Central memory CD8-positive, alpha-beta T cell (primary cell): ENCODE data around the gene PAPPA2.

ENCODE experiments used
- ATAC-seq: fragments of 150-1000 bp; cut with Tn5 transposase; replicated peaks from 2 replicates; pipeline ENCODE4 v1.10.0; 2022; ENCODE audit warnings: mild to moderate bottlenecking, moderate FRiP score, moderate number of reproducible peaks; ENCODE audit not compliant: poor library complexity, severe bottlenecking; ENCODE audit errors: extremely low read depth
- DNase-seq, 2 donors: peaks; one replicate each; pipeline ENCODE4 v3.0.0; 2021; ENCODE audit warnings: low spot score in 2 of 2
- H3K27ac Mint-ChIP-seq: one replicate; pipeline ENCODE4 v1.8.0; 2022; ENCODE audit warnings: low read depth, mild to moderate bottlenecking, moderate library complexity, mixed read lengths
- H3K27me3 Mint-ChIP-seq: one replicate; pipeline ENCODE4 v1.8.0; 2022; ENCODE audit warnings: mixed read lengths
- H3K36me3 Mint-ChIP-seq: one replicate; pipeline ENCODE4 v1.8.0; 2022; ENCODE audit warnings: mild to moderate bottlenecking, moderate library complexity, mixed read lengths; ENCODE audit not compliant: insufficient read depth
- H3K4me1 Mint-ChIP-seq: one replicate; pipeline ENCODE4 v1.8.0; 2022; ENCODE audit warnings: mixed read lengths
- H3K4me3 Mint-ChIP-seq: one replicate; pipeline ENCODE4 v1.8.0; 2022; ENCODE audit warnings: mild to moderate bottlenecking, moderate library complexity, mixed read lengths
- H3K9me3 Mint-ChIP-seq: one replicate; pipeline ENCODE4 v1.8.0; 2022; ENCODE audit warnings: mixed read lengths

Gene PAPPA2

DNA sequence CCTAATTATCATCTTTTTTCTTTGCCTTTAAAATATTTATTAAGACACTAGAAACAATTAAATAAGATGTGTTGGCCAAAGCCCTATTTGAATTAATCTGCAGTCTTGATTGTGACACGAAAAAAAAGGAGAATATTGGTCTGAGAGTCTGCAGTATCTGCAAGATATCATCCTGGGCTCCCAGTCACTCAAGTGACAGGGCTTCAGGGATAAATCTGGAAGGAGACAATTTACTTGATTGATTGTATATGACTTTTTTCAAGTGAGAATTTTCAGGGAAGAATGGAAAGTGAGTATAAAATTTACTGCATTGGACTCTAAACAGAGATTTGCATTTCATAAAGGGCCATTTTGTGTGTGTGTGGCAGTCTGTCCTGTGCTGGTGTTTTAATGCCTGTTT is 233.7 kb downstream of the PAPPA2 start:
- ATAC-seq: no peak
- Mint-ChIP-seq H3K4me1 (no peaks in the 10 kb centered on the region), H3K27ac (no peak overlapping the region), H3K9me3 (no peaks in the 10 kb centered on the region), H3K36me3 (no peaks in the 10 kb centered on the region), H3K27me3 (no peaks in the 10 kb centered on the region), H3K4me3 (no peak overlapping the region)
- DNase-seq: no peak

DNA sequence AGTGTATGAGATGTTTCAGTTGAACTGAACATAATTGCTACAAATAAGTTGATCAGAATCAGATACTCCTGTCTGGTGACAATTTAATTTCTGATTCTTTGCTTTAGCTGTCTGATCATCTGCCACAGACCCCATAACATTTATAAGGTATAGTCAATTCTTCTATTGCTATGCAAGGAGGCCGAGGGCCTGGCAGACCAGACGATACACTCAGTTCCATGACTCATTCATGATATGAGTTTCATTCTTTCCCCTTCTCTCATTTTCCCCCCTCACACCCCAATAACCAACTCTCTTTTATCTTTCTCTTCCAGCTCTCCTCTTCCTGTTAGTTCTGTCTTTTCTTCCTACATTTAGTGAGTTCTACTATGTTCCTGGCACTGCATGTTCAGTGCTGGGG is 236.8 kb downstream of the PAPPA2 start:
- Mint-ChIP-seq H3K36me3 (no peaks in the 10 kb centered on the region), H3K4me3 (no peak overlapping the region), H3K9me3 (no peaks in the 10 kb centered on the region), H3K4me1 (no peaks in the 10 kb centered on the region), H3K27me3 (no peaks in the 10 kb centered on the region), H3K27ac (no peak overlapping the region)
- DNase-seq (no peak), ATAC-seq (no peak)

DNA sequence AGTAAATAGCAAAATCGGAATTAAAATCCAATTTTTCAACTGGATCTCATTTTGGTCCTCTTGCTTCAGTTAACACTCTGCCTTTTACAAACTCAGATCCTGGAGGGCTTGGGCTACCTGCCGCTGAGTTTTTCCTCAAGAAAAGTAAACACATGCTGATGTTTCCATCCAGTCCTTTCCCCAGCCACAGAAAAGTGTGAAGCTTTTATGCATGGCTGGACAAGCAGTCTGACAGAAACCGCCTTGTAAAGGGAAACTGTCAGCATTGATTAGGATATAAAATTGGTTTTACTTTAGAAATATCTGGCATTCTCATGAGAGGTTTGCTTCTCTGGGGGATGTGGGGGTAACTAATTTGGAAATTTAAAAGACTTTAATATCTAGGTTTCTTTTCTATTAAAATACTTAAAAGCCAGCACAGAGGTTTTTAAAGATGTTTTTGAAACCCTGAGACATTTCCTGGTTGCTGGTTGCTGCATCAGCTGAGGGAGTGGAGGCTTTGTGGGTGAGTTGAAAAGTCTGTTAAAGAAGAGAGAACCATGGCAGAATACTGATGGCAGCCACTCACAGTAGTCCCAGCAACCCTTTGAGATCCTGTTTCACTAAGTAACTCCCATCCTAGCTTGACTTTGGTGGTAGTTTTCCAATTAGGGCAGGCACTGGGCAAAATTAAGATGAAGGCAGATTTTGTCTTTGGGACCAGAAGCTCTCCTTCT is 238.3 kb downstream of the PAPPA2 start:
- H3K9me3 Mint-ChIP-seq: no peaks in the 10 kb centered on the region
- H3K4me1 Mint-ChIP-seq: no peaks in the 10 kb centered on the region
- H3K4me3 Mint-ChIP-seq: no peak overlapping the region
- H3K27ac Mint-ChIP-seq: no peak overlapping the region
- ATAC-seq (no peak), DNase-seq (no peak)
- no peaks in the 10 kb centered on the region for H3K36me3 Mint-ChIP-seq
- H3K27me3 Mint-ChIP-seq: no peaks in the 10 kb centered on the region

DNA sequence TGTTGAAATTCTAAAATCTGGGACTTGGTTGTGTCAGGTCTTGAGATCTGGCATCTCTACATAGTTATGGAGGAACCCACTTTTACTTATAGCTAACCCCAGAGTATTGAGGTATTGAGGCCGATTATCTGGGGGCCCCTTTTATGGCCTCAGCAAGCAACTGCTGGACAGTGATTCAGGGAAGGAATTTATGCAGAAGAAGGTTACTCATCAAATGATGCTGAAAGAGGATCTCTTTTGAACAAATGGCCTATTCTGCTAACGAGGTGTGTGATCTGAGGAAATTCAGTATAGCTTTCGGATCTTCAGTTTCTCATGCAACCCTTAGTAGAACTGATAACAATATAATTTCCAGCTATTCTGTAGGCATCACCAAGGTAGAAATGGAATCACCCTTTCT is 239.9 kb downstream of the PAPPA2 start:
- DNase-seq: no peak
- H3K9me3 Mint-ChIP-seq: no peaks in the 10 kb centered on the region

DNA sequence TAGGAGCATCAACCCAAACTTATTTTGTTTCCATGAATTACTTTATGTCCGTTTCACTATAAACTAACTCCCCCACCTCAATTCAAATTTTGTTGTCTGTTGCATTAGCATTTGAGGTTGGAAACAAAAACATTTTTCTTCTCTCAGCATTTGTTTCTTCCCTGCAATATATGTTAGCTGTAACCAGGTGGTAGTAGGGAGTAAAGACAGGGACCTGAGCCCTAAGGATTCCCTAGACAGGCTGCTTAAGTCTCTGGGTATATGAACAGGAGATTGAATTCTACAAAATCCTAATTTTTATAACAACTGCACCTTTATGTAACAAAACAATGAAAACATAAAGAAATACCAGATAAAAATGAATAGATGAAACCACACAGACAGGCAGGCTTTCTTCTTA is 242.6 kb downstream of the PAPPA2 start:
- H3K27me3 Mint-ChIP-seq: no peaks in the 10 kb centered on the region
- no peak overlapping the region for H3K4me3 Mint-ChIP-seq
- no peak overlapping the region for H3K27ac Mint-ChIP-seq
- no peaks in the 10 kb centered on the region for H3K36me3 Mint-ChIP-seq
- H3K4me1 Mint-ChIP-seq: no peaks in the 10 kb centered on the region
- DNase-seq (no peak), ATAC-seq (no peak)
- no peaks in the 10 kb centered on the region for H3K9me3 Mint-ChIP-seq

More for the DNA sequence above, 239.9 kb downstream of the PAPPA2 start:
- no peak overlapping the region for H3K27ac Mint-ChIP-seq
- no peak for ATAC-seq
- no peak overlapping the region for H3K4me3 Mint-ChIP-seq
- no peaks in the 10 kb centered on the region for H3K36me3 Mint-ChIP-seq
- H3K27me3 Mint-ChIP-seq: no peaks in the 10 kb centered on the region
- no peaks in the 10 kb centered on the region for H3K4me1 Mint-ChIP-seq

DNA sequence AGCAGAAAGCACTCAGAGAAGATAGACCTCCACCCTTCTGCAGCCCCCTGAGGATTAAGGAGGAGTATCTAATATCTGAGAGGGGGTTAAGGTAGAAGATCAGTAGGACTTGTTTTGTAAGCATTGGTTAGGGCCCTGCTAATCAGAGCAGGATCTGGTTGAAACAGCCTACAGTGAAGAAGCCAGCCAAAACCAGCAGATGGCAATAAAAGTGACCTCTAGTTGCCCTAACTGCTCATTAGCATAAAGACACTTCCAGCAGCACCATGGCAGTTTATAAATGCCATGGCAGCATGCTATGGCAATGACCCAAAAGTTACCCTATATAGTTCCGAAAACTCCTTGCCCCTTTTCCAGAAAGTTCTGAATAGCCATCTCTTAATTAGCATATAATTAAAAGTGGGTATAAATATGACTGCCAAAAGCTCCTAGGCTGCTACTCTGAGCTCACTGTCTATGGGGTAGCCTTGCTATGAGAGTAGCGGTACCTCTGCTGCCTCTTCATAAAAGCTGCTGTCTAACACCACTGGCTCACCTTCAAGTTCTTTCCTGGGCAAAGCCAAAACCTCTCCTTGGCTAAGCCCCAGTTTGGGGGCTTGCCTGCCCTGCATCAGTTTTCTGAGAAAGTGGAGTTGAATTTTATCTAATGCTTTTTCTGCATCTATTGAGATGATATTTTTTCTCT is 254.2 kb downstream of the PAPPA2 start:
- no peaks in the 10 kb centered on the region for H3K36me3 Mint-ChIP-seq
- DNase-seq (no peak), ATAC-seq (no peak)
- H3K9me3 Mint-ChIP-seq: peaks cover 6% of the 10 kb centered on the region
- peaks cover 9% of the 10 kb centered on the region for H3K27me3 Mint-ChIP-seq
- no peaks in the 10 kb centered on the region for H3K4me1 Mint-ChIP-seq
- no peak overlapping the region for H3K27ac Mint-ChIP-seq
- no peak overlapping the region for H3K4me3 Mint-ChIP-seq

DNA sequence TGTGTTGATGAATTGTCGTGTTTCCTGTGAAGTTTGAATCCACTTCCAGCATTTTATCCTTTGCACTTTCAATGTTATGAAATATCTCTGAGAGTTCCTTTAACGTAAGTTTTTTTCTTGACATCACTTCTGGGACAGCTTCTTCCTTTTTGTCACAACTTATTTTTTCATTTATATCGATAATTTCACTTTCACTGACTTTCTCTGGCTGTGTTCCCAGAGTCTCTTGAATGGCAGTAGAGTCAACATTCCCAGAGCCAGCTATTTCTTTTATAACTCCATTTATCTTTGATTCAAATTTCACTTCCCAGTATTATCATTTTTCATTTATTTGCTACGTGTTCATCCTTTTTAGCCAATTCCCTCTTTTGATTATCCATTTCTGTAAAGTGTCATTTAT is 256.5 kb downstream of the PAPPA2 start:
- no peaks in the 10 kb centered on the region for H3K36me3 Mint-ChIP-seq

DNA sequence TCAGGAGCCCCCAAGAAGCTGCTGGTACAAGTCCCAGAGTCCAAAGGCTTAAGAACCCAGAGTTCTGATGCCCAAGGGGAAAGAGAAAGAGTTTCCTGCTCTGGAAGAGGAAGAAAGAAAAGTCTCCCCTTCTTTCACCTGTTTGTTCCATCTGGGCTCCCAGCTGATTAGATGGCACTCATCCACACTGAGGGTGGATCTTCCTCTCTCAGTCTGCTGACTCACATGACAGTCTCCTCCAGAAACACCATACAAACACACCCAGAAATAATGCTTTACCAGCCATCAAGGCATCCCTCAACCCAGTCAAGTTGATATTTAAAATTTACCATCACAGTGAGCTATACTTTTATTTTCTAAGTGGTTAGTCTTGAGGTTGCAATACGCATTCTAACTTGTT is 257.9 kb downstream of the PAPPA2 start:
- H3K4me1 Mint-ChIP-seq: no peaks in the 10 kb centered on the region
- no peaks in the 10 kb centered on the region for H3K36me3 Mint-ChIP-seq
- peaks cover 9% of the 10 kb centered on the region for H3K27me3 Mint-ChIP-seq
- no peak overlapping the region for H3K27ac Mint-ChIP-seq
- H3K9me3 Mint-ChIP-seq: peaks cover 6% of the 10 kb centered on the region
- ATAC-seq: no peak
- H3K4me3 Mint-ChIP-seq: no peak overlapping the region
- no peak for DNase-seq

More for the DNA sequence above, 256.5 kb downstream of the PAPPA2 start:
- Mint-ChIP-seq H3K27me3 (peaks cover 9% of the 10 kb centered on the region), H3K9me3 (peaks cover 6% of the 10 kb centered on the region), H3K4me3 (no peak overlapping the region), H3K27ac (no peak overlapping the region), H3K4me1 (no peaks in the 10 kb centered on the region)
- ATAC-seq (no peak), DNase-seq (no peak)

DNA sequence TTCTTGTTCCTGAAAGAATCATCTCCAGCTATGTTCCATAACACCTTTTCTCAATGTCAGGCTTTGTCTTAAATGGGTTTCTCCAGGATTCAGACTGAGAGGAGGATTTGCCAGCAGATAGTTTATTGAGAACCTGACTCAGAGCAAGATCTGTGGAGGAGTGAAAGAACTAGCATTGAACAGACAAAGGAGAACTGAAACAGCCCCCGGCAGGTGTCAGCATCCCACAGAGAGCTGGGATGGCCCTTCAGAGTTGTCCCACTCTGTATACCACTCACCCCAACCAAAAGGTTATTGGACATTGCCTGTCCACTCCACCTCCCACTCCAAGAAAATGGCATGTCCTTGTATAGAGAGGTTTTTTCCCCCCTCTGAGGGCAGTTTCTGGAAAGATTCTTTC is 270.7 kb downstream of the PAPPA2 start:
- no peak overlapping the region for H3K4me3 Mint-ChIP-seq
- DNase-seq (no peak), ATAC-seq (no peak)
- no peaks in the 10 kb centered on the region for H3K27me3 Mint-ChIP-seq
- no peaks in the 10 kb centered on the region for H3K36me3 Mint-ChIP-seq
- H3K4me1 Mint-ChIP-seq: no peaks in the 10 kb centered on the region
- H3K27ac Mint-ChIP-seq: no peak overlapping the region
- no peaks in the 10 kb centered on the region for H3K9me3 Mint-ChIP-seq

DNA sequence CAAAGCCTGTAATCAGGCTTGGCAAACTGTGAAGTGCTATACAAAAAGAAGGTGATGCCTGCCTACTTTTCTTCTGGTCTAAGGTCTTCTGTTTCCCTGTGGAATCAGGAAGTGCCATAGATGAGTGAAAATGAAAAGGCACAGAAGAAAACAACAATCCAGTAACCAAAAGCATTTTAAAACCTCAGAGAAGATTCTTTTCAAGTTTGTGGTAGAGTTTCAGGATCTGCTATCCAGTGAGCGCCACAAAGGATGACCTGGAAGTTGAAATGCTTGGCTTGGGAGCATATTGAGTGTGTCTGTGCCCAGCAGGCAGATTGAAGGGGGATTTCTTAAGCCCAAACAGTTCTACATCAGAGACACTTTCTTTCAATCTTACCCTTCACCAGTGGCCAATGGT is 272.2 kb downstream of the PAPPA2 start:
- H3K27ac Mint-ChIP-seq: no peak overlapping the region
- DNase-seq: no peak
- no peaks in the 10 kb centered on the region for H3K36me3 Mint-ChIP-seq
- no peaks in the 10 kb centered on the region for H3K27me3 Mint-ChIP-seq
- H3K4me3 Mint-ChIP-seq: no peak overlapping the region
- H3K4me1 Mint-ChIP-seq: no peaks in the 10 kb centered on the region
- ATAC-seq: no peak
- H3K9me3 Mint-ChIP-seq: no peaks in the 10 kb centered on the region

DNA sequence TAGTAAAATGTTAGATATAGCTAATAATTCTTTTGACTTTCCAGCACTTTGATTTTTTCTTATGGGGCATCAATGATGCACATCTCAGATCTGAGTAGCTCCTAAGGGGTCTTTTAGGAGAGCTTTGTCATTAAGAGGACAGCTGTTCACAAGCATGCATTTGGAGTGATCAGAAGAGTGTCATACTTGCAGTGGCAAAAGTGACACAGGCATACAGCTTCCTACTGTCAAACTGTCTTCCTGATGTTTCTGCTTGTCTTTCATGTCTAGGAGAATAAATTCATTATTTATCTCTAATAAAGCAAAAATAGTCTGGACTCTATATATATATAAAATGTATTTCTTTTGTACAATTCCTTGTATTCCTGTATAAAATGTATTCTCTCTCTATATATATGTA is 273.0 kb downstream of the PAPPA2 start:
- Mint-ChIP-seq H3K4me1 (no peaks in the 10 kb centered on the region), H3K36me3 (no peaks in the 10 kb centered on the region), H3K27me3 (no peaks in the 10 kb centered on the region), H3K27ac (no peak overlapping the region), H3K9me3 (no peaks in the 10 kb centered on the region), H3K4me3 (no peak overlapping the region)
- no peak for ATAC-seq
- DNase-seq: no peak

DNA sequence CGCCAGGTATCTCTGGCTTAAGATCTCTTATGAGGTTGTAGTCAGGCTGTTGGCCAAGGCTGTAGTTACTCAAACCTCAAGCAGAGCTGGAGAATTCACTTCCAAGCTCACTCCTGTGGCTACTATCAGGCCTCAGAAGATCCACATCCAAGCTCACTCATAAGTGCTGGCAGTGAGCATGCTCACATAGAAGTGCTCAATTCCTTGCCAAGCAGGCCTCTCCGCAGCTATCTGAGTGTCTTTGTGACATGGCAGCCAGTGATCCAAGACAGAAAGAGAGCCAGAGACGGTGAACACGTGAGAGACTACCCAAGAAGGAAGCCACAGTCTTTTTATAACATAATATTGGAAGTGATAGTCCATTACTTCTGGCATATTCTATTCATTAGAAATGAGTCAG is 278.2 kb downstream of the PAPPA2 start:
- Mint-ChIP-seq H3K9me3 (peaks cover 9% of the 10 kb centered on the region), H3K36me3 (no peaks in the 10 kb centered on the region), H3K4me1 (no peaks in the 10 kb centered on the region)

DNA sequence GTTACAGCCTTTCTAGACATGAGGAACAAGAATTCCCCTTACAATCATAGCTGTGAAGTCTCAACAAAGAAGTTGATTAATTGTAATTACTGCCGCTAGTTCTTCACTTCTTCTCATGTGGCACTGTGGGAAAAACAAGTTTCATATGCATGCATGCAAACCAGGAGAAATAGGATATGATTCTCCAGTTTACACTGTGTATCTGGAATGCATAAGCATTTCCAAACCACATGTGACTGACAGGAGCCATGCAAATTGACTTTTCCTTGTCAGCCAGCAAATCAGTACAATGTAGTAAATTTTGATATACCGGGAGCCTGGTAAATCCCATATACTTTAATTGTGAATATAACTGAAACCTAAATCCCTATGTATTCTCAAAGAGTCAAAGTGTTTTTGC is 279.3 kb downstream of the PAPPA2 start:
- no peaks in the 10 kb centered on the region for H3K4me1 Mint-ChIP-seq
- no peak for DNase-seq
- H3K27me3 Mint-ChIP-seq: no peaks in the 10 kb centered on the region
- no peak overlapping the region for H3K27ac Mint-ChIP-seq
- no peaks in the 10 kb centered on the region for H3K36me3 Mint-ChIP-seq
- no peak for ATAC-seq
- H3K9me3 Mint-ChIP-seq: peaks cover 9% of the 10 kb centered on the region
- H3K4me3 Mint-ChIP-seq: no peak overlapping the region

More for the DNA sequence above, 278.2 kb downstream of the PAPPA2 start:
- no peak overlapping the region for H3K27ac Mint-ChIP-seq
- DNase-seq: no peak
- H3K27me3 Mint-ChIP-seq: no peaks in the 10 kb centered on the region
- no peak for ATAC-seq
- no peak overlapping the region for H3K4me3 Mint-ChIP-seq
